PC-9 (cell line): ENCODE data around the gene CCDC30.

Source experiments
- EZH2 ChIP-seq: fragments of 200-600 bp; sonication (generic); IDR thresholded peaks from 2 replicates; pipeline ENCODE4 v1.8.0; 2017; ENCODE audit warnings: antibody characterized with exemption, low read depth
- TF ChIP-seq, protein P1 (sequence below): fragments of 200-600 bp; sonication (generic); conservative IDR thresholded peaks from 2 replicates; pipeline ENCODE4 v1.6.1; 2017; ENCODE audit warnings: mixed run types, antibody characterized with exemption, mild to moderate bottlenecking, moderate library complexity

DNA sequence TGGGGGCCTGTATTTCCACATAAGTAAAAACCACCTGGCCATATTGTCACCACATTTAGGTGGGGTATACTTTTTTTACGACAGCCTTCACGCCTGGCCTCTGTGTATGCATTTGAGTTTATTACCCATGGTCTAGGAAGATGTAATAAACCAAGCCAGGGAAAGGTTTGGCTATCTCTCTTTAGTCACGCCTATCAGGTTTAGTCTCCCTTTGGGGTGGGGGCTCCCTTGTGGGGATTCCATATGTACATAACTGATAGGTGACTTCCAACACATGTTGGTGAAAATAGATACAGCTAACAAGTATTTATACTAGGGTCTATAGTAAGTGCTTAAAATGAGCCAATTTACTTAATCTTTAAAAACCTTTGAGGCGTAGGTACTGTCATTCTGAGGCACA is 223.3 kb downstream of the CCDC30 start:
- TF ChIP-seq, protein P1, sequence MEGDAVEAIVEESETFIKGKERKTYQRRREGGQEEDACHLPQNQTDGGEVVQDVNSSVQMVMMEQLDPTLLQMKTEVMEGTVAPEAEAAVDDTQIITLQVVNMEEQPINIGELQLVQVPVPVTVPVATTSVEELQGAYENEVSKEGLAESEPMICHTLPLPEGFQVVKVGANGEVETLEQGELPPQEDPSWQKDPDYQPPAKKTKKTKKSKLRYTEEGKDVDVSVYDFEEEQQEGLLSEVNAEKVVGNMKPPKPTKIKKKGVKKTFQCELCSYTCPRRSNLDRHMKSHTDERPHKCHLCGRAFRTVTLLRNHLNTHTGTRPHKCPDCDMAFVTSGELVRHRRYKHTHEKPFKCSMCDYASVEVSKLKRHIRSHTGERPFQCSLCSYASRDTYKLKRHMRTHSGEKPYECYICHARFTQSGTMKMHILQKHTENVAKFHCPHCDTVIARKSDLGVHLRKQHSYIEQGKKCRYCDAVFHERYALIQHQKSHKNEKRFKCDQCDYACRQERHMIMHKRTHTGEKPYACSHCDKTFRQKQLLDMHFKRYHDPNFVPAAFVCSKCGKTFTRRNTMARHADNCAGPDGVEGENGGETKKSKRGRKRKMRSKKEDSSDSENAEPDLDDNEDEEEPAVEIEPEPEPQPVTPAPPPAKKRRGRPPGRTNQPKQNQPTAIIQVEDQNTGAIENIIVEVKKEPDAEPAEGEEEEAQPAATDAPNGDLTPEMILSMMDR, result no peak
- no peak for TF ChIP-seq EZH2
